HTR-8/SVneo (cell line): ENCODE measurements around the gene R3HDML.
A peak's percentile ranks its signal among the peaks of the same experiment; 100 is the strongest.
"Not testable (repeated sequence)": the region's sequence is repeated elsewhere in the genome, so short reads cannot be mapped to it uniquely, and the experiment has no call there.

Source experiments
- DNase-seq: peaks from one replicate; pipeline ENCODE4 v3.0.0; 2011; ENCODE audit warnings: low spot score, mixed read lengths; ENCODE audit not compliant: insufficient read length
- FAIRE-seq: peaks from 2 replicates; lab custom pipeline; 2011; peaks lifted over from hg19 to GRCh38; lab: Jason Lieb, UNC

The R3HDML gene

GRCh38 chr20:44336725-44337380, at the start of gene R3HDML:
R3HDML (plus strand) TSS chr20:44337043; CDS start chr20:44337158, 115 bp downstream.
- no peak for DNase-seq
- FAIRE-seq: peak; percentile 91

- peak; percentile 64 for FAIRE-seq
- no peak for DNase-seq
These were observed 49.4 kb upstream of the R3HDML start for GRCh38 chr20:44287272-44288097.

- DNase-seq: no peak
- no peak for FAIRE-seq
These were observed 48.6 kb upstream of the R3HDML start for GRCh38 chr20:44288252-44288651.

- peak; percentile 13 for FAIRE-seq
These were observed 45.1 kb upstream of the R3HDML start for GRCh38 chr20:44291754-44292153.

GRCh38 chr20:44296011-44296410, 40.8 kb upstream of the R3HDML start:
- DNase-seq (no peak), FAIRE-seq (peak; percentile 28)

More at GRCh38 chr20:44291754-44292153, 45.1 kb upstream of the R3HDML start:
- no peak for DNase-seq

GRCh38 chr20:44297721-44298120, 39.1 kb upstream of the R3HDML start:
- DNase-seq (no peak), FAIRE-seq (peak; percentile 88)

DNA sequence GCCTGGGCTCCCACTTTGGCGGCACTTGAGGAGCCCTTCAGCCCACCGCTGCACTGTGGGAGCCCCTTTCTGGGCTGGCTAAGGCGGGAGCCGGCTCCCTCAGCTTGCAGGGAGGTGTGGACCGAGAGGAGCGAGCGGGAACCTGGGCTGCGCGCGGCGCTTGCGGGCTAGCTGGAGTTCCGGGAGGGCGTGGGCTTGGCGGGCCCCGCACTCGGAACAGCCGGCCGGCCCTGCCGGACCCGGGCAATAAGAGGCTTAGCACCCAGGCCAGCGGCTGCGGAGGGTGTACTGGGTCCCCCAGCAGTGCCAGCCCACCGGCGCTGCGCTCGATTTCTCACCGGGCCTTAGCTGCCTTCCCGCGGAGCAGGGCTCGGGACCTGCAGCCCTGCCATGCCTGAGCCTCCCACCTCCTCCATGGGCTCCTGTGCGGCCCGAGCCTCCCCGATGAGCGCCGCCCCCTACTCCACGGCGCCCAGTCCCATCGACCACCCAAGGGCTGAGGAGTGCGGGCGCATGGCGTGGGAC, 37.8 kb upstream of the R3HDML start:
- not testable (repeated sequence) for DNase-seq, FAIRE-seq

DNA sequence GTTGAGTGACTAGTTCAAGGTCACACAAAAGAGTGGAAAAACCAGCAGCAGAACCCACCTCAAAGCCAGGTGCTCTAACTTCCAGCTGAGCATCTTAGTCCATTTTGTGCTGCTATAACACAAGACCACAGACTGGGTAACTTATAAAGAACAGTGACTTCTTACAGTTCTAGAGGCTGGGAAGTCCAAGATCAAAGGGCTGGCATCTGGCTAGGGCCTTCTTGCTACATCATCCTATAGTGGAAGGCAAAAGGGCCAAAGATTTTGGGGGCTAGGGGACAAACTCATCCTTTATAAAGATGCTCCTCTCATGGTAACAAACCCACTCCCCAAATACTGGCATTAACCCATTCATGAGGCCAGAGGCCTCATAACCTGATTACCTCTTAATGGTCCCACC, 35.6 kb upstream of the R3HDML start:
- DNase-seq (no peak), FAIRE-seq (peak; percentile 23)

DNA sequence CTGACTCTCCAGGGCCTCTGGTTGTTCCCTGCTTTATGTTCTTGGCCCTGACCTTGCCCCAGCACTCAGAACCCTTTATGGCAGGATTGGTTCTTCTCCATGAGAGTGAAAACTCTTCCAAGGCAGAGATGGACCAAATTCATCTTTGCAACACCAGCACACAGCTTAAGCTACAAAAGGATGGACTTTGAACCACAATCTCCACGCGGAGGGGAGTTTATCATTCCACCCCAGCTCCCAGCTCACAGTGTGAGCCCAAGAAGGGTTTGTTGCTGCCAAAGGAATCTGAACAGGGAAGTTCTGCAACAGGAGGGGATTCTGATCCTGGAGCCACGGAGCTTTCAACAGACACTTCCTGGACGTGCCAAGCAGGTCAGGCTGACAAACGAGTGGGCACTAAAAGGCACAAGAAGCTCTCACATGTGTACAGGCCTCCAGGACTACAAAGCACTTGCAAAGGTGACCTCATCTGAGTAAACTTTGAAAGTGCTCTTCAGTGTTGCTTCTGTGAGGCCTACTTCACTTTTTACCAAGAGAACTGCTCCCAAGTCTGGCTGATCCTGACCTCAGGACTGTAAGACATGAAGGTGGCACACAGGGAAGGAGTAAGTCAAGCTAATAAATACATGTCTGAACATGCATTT, 34.7 kb upstream of the R3HDML start:
- peak; percentile 63 for FAIRE-seq

GRCh38 chr20:44302736-44303135, 34.1 kb upstream of the R3HDML start:
- FAIRE-seq (no peak), DNase-seq (no peak)

More for the DNA sequence above, 34.7 kb upstream of the R3HDML start:
- no peak for DNase-seq

GRCh38 chr20:44304383-44304782, 32.5 kb upstream of the R3HDML start:
- no peak for DNase-seq
- peak; percentile 71 for FAIRE-seq

GRCh38 chr20:44306927-44307326, 29.9 kb upstream of the R3HDML start:
- FAIRE-seq: peak; percentile 23

GRCh38 chr20:44309763-44310663, 26.8 kb upstream of the R3HDML start:
- no peak for DNase-seq
- FAIRE-seq: peak; percentile 20

More at GRCh38 chr20:44306927-44307326, 29.9 kb upstream of the R3HDML start:
- no peak for DNase-seq

DNA sequence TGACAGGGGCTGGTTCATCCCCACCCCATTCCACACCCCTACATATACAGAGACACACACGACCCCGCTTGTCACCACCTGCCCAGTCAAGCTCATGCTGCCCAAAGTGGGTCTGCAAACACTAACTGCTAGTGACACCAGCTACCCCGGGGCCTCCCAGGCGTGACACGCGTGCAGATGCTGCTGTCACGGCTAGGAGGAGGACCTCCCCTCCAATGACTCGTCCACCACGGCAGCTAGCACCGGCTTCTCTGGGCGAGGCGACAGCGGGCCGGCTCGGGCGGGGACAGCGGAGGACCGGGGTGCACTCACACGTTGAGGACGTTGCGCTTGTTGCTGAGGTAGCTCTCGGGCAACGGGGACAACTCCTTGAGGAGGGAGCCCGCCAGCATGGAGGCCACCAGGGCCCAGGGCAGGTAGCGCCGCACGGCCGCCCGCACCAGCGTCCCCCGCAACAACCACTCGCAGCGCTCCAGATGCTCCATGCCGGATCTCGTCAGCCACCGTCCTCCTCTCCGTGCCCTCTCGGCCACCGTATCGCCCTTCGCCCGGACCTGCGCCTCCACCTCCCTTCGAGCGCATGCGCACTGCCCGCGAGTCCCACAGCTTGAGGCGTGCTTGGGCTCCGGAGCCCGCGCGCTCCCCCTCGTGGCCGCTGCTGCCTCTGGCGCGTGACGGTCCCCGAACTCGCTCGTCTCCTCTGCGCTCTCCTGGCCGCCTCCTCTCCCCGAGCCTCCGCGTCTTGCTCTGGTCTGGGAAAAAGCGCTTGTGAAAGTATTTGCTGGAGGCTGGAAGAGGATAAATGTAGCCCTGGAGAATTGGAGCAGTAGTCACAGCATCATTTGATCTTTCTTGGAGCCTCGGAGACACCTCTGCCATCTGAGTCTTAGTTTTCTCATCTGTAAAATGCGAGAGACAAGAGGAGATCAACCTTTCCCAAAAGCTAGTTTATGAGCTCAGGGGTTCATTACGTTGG, 25.9 kb upstream of the R3HDML start, which contains the start of gene FITM2:
Gene FITM2, minus strand, starts transcription at position 539 of the 976 bp plus-strand sequence. Its CDS starts 54 bp downstream, at position 485.
- peak; percentile 100 for FAIRE-seq

GRCh38 chr20:44314870-44315269, 22.0 kb upstream of the R3HDML start:
- FAIRE-seq (peak; percentile 55), DNase-seq (no peak)

More for the DNA sequence above, 25.9 kb upstream of the R3HDML start, which contains the start of gene FITM2:
- DNase-seq: peak; percentile 100

DNA sequence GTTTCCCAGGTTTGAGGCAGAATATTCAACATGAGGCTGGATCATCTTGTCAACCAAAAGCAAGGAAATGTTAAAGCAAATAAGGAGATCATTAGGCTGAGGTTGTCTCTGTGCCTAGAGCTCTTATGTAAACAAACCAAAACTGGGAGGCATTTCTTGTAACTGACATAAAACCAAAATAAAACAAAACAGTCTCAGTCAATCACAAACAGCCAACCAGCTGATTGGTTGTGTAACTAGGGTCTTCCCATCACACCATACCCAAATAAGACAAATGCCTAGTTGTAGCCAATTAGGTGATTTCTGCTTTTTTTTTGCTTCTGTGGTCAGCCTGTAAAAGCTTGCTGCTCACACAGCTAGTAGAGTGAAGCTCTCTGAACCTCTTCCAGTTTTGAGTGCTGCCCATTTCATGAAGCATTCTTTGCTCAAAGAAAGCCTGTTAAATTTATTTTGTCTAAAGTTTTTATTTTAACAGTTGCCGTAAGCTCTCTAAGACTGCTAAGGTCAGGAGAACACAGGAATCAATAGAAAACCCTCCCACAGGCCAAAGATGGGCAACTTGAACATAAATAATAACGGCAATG, 16.9 kb upstream of the R3HDML start:
- DNase-seq (no peak), FAIRE-seq (peak; percentile 44)

- peak; percentile 94 for FAIRE-seq
- DNase-seq: no peak
These were observed 12.5 kb upstream of the R3HDML start for GRCh38 chr20:44324343-44324742.
